Measurements from ENCODE around the gene ZC3H4.

Gene ZC3H4

DNA sequence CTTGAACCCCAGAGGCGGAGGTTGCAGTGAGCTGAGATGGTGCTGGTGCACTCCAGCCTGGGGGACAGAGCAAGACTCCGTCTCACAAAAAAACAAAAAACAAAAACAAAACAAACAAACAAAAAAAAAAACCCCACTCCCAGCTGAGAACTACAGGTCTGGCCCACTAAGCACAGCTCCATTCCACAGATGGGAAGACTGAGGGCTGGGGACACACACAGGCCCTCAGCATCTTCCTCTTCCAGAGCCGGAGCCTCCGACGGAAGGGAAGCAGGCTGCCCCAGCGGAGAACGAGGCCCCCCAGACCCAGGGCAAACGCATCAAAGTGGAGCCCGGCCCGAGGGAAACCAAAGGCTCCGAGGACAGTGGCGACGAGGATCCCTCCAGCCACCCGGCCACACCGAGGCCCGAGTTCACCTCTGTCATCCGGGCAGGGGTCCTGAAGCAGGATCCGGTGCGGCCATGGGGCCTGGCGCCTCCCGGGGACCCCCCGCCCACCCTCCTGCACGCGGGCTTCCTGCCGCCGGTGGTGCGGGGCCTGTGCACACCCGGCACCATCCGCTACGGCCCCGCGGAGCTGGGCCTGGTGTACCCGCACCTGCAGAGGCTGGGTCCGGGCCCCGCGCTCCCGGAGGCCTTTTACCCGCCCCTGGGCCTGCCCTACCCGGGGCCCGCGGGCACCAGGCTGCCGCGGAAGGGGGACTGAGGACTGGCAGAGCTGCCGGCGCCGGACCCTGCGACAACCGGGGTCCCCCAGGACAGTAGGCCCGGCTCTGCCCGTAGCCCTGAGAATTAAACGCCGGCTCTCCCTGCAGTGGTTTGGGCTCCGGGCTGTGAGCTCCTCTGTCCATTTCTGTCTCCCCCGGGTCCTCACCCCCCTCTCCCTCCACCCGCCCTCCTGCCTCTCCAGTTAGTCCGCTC, 68.4 kb downstream of the ZC3H4 start:
- DNase-seq, result no peak

DNA sequence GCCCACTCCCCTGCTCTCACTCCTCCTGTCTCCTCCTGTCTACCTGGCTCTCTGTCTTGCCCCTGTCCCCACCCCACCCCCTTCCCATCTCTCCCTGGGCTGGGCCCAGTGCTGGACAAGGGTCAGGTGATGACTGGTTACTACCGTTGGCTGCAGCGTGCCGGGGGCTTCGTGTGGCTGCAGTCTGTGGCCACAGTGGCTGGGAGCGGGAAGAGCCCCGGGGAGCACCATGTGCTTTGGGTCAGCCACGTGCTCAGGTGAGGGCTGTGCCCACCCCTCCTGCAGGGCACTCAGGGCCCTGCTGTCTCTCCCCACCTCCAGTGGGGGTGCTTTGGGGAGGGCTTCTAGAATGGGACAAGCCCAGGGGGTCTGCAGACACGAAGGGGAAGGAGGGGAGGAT, 72.7 kb downstream of the ZC3H4 start:
- DNase-seq, result no peak

DNA sequence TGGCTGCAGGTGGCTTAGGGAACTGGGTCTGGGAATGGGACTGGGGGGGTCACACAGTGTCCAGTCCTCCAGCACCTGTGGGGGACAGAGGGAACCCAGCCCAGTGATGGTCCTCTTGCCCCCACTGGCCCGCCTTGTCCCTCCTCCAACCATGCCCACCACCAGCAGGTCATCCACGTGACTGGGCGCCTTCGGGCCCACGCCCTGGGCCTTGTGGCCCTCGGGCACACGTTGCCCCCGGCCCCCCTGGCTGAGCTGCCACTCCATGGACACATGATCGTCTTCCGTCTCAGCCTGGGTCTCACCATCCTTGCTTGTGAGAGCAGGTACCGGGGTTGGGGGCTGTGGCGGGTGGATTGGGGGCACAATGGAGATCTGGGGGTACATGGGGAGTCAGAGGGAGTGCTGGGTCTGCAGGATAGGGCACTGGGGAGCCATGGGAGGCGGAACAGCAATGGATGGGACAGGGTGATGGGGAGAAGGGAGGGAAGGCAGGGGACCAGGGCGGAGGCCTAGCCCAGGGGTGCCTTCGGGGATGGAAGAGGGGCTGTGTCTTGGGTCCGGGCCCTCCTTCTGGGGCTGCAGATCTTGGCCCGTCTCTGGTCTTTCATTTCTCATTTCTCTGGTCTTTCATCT, 74.2 kb downstream of the ZC3H4 start:
- no peak for DNase-seq

- no peak for DNase-seq
Measured at GRCh38 chr19:47037766-47038165, 75.8 kb downstream of the ZC3H4 start.

DNA sequence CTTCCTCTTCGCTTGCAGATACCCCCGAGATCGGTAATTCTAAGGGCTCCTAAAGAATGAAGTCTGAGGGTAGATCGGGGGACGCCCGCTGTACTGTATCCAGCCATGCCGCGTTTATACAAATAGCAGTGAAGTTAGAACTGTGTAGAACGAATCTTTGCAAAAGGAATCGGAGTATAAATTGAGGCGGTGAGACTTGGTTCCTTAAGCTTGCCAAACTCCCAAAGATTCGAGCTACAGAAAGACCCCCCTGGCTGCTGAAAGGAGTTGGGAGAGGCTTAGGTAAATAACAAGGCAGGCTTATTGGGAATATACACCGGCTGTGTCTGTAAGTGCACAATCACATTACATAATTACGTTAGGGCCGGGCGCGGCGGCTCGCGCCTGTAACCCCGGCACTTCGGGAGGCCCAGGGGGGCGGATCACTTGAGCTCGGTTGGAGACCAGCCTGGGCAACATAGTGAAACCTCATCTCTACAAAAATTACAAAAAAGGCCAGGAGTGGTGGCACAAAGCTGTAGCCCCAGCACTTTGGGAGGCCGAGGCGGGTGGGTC, 77.4 kb downstream of the ZC3H4 start:
- DNase-seq, result no peak

- no peak for DNase-seq
Measured at GRCh38 chr19:47035127-47036096, 78.2 kb downstream of the ZC3H4 start.

DNA sequence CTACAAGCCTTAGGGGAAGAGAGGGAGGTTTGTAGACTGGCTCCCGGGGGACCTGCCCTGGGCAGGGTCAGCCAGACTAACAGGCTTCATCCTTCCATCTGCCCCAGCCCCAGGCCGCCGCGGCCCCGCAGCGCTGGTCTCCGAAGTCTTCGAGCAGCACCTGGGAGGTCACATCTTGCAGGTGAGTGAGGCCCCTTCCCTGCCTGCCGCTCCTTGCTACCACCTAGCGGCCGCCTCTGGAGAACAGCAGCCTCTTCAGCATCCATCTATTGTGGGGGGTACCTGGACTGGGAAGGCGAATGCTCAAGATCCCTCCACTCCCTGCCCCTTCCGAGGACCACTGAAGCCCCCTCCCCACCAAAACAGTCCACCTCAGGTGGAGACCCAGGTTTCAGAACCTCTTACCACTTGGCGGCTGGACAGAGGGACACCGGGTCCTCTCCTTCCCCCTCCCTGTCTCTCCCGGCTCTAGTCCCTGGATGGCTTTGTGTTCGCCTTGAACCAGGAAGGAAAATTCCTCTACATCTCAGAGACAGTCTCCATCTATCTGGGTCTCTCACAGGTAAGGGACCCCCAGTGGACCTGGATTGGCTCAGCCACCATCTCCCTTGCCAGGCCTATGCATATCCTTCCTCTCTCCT, 81.3 kb downstream of the ZC3H4 start:
- no peak for DNase-seq

GRCh38 chr19:47028195-47028601, 85.4 kb downstream of the ZC3H4 start:
- DNase-seq, result no peak

DNA sequence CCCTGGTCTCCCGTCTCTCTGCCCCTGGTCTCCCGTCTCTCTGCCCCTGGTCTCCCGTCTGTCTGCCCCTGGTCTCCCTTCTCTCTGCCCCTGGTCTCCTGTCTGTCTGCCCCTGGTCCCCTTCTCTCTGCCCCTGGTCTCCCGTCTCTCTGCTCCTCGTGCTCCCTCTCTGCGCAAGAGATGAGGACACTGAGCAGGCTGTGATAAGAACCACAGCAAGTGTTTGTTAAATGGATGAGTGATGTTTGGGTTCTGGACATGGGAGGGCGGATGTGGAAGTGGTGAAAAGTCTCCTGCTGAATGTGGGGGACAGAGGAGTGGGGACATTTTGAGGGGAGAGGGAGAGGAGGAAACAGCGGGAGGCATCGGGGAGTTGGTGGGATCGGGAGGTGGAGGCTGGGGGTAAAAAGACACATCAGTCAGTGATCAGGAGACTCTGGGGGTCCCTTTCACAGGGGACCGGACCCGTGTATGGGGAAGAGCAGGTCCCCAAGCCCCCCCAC, 85.9 kb downstream of the ZC3H4 start:
- no peak for DNase-seq

GRCh38 chr19:47026889-47027288, 86.7 kb downstream of the ZC3H4 start:
- DNase-seq, result no peak

- no peak for DNase-seq
Measured at GRCh38 chr19:47026156-47026555, 87.4 kb downstream of the ZC3H4 start.

DNA sequence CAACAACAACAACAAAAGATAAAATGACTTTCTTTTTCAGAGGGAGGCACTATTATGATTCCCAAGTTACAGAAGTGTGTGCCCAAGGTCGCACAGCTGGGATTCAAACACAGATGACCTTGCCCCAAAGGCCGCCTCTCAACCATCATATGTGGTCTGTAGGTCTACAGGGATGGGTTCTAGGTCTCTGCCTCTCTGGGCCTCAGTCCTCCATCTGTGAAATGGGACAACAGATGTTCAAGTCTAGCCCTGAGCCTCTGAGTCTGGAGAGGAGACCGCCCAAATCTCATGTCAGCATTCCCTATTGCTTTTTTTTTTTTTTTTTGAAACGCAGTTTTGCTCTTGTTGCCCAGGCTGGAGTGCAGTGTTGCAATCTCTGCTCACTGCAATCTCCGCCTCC, 89.1 kb downstream of the ZC3H4 start:
- no peak for DNase-seq

DNA sequence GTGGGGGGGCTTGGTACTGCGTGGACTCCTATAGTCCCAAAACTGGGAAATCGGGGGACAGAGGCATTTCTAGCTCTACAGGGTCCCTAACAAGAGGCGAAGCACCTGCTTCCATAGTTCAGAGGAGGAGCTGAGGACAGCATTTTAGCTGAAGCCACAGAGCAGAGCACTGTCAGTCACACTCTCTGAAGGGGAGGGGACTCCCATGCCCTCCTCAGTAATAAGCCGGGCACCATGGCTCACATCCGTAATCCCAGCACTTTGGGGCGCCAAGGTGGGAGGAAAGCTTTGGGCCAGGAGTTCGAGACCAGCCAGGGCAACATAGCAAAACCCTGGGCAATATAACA, 90.2 kb downstream of the ZC3H4 start:
- DNase-seq, result no peak

- DNase-seq, result no peak
Measured at GRCh38 chr19:47022541-47023447, 90.8 kb downstream of the ZC3H4 start.

- DNase-seq, result no peak
Measured at GRCh38 chr19:47022140-47022536, 91.4 kb downstream of the ZC3H4 start.

DNA sequence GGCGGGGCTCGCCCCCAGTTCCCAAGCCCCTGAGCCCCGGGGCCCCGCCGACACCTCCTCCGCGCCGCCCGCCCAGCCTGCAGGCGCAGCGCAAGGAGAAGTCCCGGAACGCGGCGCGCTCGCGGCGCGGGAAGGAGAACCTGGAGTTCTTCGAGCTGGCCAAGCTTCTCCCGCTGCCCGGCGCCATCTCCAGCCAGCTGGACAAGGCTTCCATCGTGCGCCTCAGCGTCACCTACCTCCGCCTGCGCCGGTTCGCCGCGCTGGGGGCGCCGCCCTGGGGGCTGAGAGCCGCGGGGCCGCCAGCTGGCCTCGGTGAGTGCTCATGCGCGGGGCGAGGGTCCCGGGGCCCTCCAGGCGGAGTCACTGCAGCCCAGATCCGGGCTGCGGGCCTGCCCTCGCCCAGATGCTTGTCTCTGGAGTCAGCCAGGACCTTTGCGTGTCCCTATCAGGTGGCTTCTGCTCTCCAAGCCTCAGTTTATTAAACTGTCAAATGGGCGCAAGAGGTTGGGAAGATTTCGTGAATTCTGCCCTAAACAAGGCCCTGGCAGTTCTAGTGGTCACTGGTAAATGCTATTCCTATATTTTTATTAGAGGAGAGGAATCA, 91.9 kb downstream of the ZC3H4 start:
- DNase-seq, result no peak

DNA sequence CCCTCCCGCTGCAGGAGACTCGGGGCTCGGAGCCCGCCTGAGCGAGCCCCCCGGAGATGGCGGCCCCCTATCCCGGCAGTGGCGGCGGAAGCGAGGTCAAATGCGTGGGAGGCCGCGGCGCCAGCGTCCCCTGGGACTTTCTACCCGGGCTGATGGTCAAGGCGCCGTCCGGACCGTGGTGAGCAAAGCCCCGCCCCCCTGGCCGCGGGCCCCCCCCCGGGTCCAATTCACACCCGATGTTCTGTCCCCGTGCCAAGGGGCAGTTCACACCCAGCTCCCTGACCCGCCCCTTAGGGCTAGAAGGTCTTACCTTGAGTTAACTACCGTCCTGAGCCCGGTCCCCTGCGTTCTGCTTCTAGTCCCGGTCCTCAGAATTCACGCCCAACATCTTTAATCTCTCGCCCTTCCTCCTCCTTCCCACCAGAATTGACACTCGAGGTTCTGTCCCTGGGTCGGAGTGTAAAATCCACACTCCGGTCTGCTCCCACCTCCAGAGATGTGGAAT, 92.5 kb downstream of the ZC3H4 start:
- DNase-seq, result no peak

- no peak for DNase-seq
Measured at GRCh38 chr19:47020132-47020805, 93.3 kb downstream of the ZC3H4 start.

- no peak for DNase-seq
Measured at GRCh38 chr19:47019431-47020041, 94.0 kb downstream of the ZC3H4 start, which contains the start of gene NPAS1. Gene NPAS1, plus strand, starts transcription at chr19:47019837. Its CDS starts 1,211 bp downstream, at chr19:47021048.

All from cortex of kidney (tissue), 1 donor.